ENCODE data around the gene YY1AP1.

DNA sequence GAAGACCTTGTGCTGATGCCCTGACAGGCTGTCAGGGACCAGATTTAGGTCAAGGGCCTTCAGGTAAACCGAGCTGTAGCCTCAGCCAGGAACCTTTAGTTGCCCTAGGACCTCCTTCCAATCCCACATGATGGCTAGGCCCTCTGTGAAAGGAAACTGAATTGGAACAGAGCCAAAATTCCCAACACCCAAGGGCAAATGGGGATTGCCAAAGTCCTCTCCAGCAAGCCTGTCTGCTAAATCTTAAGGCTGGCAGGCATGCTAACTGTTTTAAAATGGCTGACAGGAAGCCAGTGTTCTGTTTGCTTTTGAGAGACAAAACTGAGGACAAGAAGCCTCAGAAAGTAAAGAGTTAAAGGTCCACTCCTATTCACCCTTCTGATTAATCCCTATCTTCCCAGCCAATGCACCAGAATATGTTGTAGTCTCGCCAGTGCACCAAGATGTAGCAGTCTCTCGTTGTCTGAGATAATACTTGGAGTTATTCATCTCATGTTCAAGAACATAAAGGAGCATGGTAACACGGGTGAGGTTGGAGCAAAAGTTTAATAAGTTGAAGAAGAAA is 43.5 kb downstream of the YY1AP1 start:
- no peak for TF ChIP-seq POLR2AphosphoS5 (IDR thresholded peaks at IDR 0.05)
- TF ChIP-seq, protein P1, sequence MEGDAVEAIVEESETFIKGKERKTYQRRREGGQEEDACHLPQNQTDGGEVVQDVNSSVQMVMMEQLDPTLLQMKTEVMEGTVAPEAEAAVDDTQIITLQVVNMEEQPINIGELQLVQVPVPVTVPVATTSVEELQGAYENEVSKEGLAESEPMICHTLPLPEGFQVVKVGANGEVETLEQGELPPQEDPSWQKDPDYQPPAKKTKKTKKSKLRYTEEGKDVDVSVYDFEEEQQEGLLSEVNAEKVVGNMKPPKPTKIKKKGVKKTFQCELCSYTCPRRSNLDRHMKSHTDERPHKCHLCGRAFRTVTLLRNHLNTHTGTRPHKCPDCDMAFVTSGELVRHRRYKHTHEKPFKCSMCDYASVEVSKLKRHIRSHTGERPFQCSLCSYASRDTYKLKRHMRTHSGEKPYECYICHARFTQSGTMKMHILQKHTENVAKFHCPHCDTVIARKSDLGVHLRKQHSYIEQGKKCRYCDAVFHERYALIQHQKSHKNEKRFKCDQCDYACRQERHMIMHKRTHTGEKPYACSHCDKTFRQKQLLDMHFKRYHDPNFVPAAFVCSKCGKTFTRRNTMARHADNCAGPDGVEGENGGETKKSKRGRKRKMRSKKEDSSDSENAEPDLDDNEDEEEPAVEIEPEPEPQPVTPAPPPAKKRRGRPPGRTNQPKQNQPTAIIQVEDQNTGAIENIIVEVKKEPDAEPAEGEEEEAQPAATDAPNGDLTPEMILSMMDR (IDR thresholded peaks at IDR 0.05): no peak
